GM18858 (cell line): ENCODE results near the gene ZBTB20.

Source experiments
- ATAC-seq: cut with Tn5 transposase; IDR thresholded peaks from one replicate; pipeline ENCODE4 v1.9.1; 2021; ENCODE audit not compliant: unreplicated experiment

ZBTB20 gene

GRCh38 chr3:114600571-114600970 lies 546.5 kb downstream of the ZBTB20 start:
- ATAC-seq: no peak

GRCh38 chr3:114597871-114598270 lies 549.2 kb downstream of the ZBTB20 start:
- ATAC-seq: no peak

DNA sequence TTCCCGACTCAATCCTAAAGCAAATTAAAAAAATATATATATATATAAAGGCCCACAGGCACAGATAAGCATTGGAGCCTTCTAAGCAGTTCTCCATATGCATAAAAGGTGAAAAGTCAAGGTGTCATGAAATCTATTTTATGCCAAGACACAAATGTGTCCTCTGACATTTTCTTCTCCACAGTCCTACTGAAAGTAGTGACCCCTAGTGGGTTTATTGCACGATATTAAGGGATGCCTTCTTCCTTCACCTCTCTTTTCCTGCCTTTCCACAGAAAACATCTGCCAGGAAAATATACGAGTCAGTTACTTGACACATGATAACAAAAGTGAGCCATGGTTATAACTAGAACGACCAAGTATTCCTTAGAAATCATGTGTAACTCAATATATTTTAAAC lies 550.1 kb downstream of the ZBTB20 start:
- no peak for ATAC-seq

DNA sequence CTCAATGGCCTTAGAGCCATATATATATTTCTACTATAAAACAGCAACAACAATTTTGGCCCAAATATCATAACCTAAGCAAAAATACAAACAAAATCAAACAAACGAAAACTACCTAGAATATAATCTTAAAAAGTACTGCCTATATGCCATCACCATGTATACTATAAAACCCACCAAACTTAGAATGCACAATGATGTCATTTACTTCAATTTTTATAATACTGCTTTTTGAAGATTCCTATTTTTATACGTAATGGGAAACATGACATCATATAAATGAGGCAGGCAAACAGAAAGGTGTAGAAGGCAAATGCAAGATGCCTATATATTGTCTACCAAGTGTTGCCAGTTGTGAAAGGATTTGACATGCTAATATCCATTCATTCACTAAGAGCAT lies 550.9 kb downstream of the ZBTB20 start:
- no peak for ATAC-seq

DNA sequence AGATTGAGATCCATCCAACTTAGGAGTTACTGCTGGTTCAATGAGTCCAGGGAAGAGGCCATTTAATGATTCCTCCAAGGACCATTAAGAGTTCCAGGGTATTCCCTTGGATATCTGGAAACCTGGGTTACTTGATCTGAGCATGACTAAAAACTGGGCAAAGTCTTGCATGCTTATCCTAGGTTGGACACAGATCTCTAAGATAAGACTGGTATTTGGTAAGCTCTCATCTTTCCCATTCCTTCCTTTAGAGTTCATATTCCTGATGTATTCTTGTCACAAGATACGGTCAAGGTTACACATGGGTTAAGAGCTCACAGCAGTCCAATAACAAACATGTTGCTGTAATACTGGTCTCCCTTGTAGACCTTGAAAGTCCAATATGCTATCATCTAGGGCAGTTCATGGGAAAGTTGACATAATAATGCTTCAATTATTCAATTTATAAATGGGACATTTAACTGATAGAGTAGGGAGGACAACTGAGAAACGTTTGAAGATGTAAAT lies 551.5 kb downstream of the ZBTB20 start:
- no peak for ATAC-seq

GRCh38 chr3:114590309-114591047 lies 556.6 kb downstream of the ZBTB20 start:
- no peak for ATAC-seq

DNA sequence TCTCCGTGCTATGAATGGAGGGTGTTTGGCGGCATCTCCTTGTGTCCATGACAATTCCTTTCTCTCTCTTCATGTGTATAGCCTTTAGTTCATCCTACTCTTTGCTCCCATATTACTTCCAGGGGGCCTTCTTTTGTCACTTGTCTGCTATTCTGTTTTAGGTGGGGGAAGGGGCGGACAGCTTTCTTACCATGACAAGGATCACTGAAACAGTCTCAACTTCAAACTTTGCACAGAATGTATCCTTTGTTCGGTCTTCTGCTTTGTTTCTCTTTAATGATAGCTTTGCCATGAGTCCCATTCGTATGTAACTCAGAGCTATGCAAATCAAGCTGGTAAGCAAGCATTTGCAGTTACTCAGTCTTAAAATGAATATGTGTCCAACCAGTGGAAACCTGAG lies 559.1 kb downstream of the ZBTB20 start:
- no peak for ATAC-seq

DNA sequence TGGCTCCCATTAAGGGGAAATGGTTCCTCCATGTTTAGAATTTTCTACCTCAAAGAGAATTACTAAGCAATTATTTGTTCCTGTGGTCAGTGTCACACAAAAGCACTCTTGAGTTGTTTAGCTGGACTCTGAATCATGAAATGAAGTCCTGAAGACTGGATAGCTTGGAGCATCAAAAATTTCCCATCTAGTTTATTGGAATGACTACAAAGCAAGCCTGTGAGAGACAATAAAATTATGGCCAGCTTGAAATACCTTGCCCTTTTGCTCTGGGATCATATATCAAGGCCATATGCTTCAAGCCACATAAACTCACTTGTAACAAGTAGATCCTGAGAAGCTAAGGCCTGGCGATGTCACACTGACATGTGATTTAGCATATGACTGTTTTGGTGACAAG lies 561.0 kb downstream of the ZBTB20 start:
- no peak for ATAC-seq

DNA sequence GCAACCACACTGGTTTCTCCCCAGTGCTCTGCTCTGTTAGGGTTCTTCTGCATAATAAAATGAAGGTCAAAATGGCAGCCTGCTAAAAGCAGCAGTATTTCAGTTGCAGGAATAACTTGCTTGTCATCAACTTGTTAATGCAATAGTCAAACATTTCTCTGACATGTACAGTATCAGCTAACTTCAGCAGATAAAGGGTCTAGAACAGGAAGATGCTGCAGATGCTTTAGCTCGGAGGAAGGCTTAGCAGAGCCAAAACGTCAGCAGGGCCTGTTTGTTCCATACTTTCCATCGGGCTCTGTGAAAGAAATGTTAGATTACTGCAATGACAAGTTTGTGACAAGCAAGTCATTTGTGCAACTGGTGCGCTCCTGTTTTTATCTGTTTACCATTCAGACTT lies 561.4 kb downstream of the ZBTB20 start:
- ATAC-seq: no peak

DNA sequence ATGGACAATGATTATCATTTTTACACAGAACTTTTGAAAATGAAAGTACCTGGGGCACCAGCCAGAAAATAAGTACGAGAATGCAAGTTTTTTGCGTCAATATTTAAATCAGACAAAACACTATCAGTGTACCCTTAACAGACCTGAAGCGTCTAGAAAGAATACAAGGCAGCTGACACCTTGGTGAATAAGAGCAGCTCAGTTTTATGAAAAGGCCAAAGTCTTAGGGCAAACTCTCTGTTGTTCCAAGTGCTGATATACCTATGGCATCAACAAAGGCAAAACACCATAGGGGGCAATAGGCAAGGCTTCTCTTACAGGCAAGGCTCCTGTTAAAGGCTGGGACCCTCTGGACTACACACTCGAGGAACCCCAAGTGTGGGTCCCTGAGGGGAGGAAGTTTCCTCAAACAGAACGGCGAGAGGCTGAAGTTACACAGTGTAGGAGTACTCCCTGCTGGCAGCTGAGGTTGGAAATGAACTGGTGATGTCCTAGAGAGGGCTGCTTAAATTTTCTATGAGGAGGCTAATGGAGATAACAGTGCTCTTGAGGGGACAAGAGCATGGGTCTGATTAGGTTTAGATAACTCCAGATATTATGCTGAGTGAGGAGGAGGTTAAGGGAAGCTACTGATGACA lies 562.2 kb downstream of the ZBTB20 start:
- ATAC-seq: no peak

DNA sequence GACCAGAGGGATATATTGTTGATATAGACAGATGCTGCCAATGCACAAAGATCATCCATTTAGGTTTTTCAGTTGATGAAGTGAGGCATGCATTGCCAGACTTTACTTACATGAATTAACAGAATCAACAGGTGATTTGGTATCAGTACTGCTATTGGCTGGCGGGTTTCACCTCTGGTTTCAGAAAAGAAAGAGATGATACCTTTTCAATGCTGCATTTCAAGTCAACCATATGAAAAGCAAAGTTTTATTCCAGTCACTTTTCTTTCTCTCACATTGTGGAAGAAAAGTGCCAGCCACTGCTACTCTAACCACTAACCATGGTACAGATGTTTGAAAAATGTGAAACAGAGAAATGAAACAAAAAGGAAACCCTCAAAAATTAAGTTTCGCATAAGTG lies 564.2 kb downstream of the ZBTB20 start:
- peak; percentile 85 for ATAC-seq

DNA sequence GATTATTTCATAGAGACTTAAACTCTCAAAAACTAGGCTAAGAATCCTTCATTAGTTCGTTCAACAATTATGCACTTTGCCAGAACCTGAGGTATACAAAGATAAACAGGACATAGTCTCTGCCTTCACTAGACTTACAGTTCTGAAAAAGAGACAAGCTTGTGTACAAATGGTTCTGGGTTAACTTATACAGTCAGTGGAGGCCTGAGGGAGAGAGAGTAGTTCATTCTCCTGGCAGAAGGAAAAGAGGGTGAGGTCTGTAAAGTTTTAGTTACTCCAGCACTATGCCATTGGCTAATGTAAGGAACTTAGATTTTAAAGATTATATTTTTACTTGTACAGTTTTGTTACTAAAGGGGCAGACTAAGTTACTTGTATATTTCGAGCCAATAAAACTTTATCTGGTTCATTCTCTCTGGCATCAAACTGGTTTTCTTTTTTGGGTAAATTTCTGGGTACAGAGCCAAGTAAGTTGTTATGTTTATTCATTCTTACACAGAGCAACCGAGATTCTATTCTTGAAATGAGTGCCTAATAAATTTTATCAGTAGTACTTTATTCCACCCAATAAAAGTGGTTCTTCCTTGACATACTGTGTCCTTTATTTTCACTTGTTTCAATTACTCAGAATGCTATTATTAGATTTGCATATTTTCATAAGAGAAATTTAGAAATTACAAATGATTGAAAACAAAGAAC lies 574.6 kb downstream of the ZBTB20 start:
- no peak for ATAC-seq

- ATAC-seq: no peak
Observed at GRCh38 chr3:114571363-114571762, 575.7 kb downstream of the ZBTB20 start.

GRCh38 chr3:114569186-114569585 lies 577.9 kb downstream of the ZBTB20 start:
- ATAC-seq: no peak

- no peak for ATAC-seq
Observed at GRCh38 chr3:114567771-114568170, 579.3 kb downstream of the ZBTB20 start.

DNA sequence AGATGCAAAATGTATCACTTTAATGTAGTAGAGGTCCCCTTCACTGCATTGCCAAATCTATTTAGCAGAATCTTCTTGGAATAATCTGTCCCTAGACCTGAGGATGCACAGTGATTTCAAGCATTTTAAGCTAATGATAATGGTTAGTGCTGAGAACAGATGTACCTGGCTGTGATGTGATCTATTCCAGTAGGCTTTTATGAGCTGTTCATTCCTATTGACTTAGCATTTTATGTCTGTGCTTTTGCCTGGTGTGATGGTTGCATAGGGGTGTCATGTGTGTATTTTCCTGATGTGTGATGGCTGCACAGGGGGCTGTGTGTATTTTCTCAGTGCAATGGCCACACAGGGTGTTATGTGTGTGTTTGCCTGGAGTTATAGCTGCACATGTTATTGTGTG lies 580.3 kb downstream of the ZBTB20 start:
- no peak for ATAC-seq

GRCh38 chr3:114566162-114566755 lies 580.8 kb downstream of the ZBTB20 start:
- peak; percentile 91 for ATAC-seq

GRCh38 chr3:114565216-114565615 lies 581.9 kb downstream of the ZBTB20 start:
- no peak for ATAC-seq

DNA sequence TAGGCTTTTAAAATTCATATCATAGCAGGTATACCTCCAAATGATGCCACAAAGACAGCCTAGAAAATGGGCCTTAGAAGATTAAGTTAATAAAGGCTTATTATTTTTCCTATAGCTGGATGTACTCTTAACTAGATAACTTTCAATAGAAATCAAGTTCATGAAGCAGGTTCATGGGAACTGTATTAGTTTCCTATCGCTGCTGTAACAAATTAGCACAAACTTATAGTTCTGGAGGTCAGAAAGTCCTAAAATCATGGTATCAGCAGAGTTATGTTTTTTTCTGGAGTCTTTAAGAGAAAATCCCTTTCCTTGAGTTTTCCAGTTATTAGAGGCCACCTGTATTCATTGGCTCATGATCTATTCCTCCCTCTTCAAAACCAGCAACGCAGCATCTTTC lies 583.4 kb downstream of the ZBTB20 start:
- ATAC-seq: no peak

GRCh38 chr3:114562557-114562956 lies 584.5 kb downstream of the ZBTB20 start:
- no peak for ATAC-seq

DNA sequence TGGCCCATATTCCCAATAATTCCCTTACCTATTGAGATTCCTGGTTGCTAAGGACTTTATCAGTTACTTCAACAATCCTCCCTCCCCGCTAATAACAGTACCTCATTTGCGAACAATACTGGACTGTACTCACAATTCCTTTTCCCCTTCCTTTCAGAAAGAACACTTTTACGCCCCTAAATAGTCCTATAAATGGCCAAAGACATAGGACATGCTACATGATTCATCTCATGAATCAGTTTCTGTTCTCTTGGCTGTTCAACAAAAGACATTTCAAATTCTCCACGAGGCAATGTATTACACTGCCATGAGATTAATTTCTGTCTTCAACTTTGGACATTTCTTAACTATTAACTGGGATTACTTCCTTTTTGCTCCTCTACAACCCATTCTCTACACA lies 588.8 kb downstream of the ZBTB20 start:
- no peak for ATAC-seq

GRCh38 chr3:114557791-114558190 lies 589.3 kb downstream of the ZBTB20 start:
- no peak for ATAC-seq
